MCF 10A (cell line): ENCODE measurements around the gene ELP4. TPM values are rescaled to one million over a fixed set of nuclear protein-coding genes. Genes with fewer than 3 reads are reported as not detected.
"Not testable (repeated sequence)": the region's sequence is repeated elsewhere in the genome, so short reads cannot be mapped to it uniquely, and the experiment has no call there.

ENCODE experiments used
- BruUV-seq: library from RNA; stranded (reverse); fragments of 400-500 nt; replicated peaks from 2 replicates; lab custom pipeline; 2021; lab: Mats Ljungman, UMichigan
- CTCF ChIA-PET: fragments of 300-600 bp; sonication (Branson Sonifier 250); formaldehyde crosslinking; extraction: SDS; loops from one replicate; lab custom pipeline; 2021; ENCODE audit warnings: antibody characterized with exemption, inconsistent platforms; lab: Yijun Ruan, JAX
- POLR2A ChIA-PET: fragments of 300-600, 350-650 bp; sonication (Branson Sonifier 250); formaldehyde crosslinking; extraction: SDS; loops from one replicate; lab custom pipeline; 2020; ENCODE audit warnings: antibody characterized with exemption, inconsistent platforms; lab: Yijun Ruan, JAX
- DNase-seq: peaks from one replicate; pipeline ENCODE4 v3.0.0-alpha.2; 2018; ENCODE audit not compliant: unreplicated experiment
- H3K27ac Mint-ChIP-seq: one replicate; pipeline ENCODE4 v1.8.0; 2022; ENCODE audit warnings: mild to moderate bottlenecking, low read depth, mixed read lengths; ENCODE audit not compliant: unreplicated experiment
- H3K27me3 Mint-ChIP-seq: one replicate; pipeline ENCODE4 v1.8.0; 2022; ENCODE audit warnings: mixed read lengths; ENCODE audit not compliant: insufficient read depth, unreplicated experiment
- H3K36me3 Mint-ChIP-seq: one replicate; pipeline ENCODE4 v1.8.0; 2022; ENCODE audit warnings: mild to moderate bottlenecking, moderate library complexity, mixed read lengths; ENCODE audit not compliant: insufficient read depth, unreplicated experiment
- H3K4me1 Mint-ChIP-seq: one replicate; pipeline ENCODE4 v1.8.0; 2022; ENCODE audit warnings: mixed read lengths; ENCODE audit not compliant: insufficient read depth, unreplicated experiment
- H3K4me3 Mint-ChIP-seq: one replicate; pipeline ENCODE4 v1.8.0; 2022; ENCODE audit warnings: mild to moderate bottlenecking, moderate library complexity, mixed read lengths; ENCODE audit not compliant: unreplicated experiment
- H3K9me3 Mint-ChIP-seq: one replicate; pipeline ENCODE4 v1.8.0; 2022; ENCODE audit warnings: mixed read lengths; ENCODE audit not compliant: unreplicated experiment
- intact Hi-C: fragments of 100-400 bp; cut with micrococcal nuclease; formaldehyde crosslinking; loops from 2 replicates; pipeline ENCODE4 v1.14.1; 2022
- total RNA-seq: library from RNA; stranded (reverse); gene quantifications from 2 replicates; pipeline ENCODE4 v1.2.3, GENCODE V29; 2022
- TF ChIP-seq, protein P1 (sequence below): fragments of 200-600 bp; IDR thresholded peaks from one replicate; pipeline ENCODE4 v1.8.0; 2022; ENCODE audit warnings: antibody characterized with exemption, mild to moderate bottlenecking; ENCODE audit not compliant: unreplicated experiment

Gene ELP4
- total RNA-seq, 1 experiment from 2014 or later = 18.3 TPM

DNA sequence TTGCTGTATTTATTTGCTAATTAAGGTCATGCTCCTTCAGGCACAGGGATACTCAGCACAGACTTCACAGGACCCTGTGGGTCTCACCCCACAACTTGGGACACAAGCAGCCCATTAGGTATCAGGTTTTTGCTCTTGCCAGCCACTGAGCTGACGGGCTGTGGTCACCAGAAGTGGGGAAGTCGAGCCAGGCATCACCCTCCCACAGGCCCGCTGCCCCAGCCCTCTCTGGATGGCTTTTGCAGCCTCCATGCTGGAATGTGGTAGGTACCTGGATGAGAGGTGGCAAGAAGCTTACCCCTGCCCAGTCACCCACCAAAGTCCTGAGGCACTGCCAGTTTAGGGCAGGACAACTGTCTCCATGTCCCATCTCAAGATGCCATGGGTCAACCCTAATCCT lies 213.2 kb downstream of the ELP4 start:
- no peaks in the 10 kb centered on the region for H3K4me1 Mint-ChIP-seq
- H3K27me3 Mint-ChIP-seq = no peaks in the 10 kb centered on the region
- intact Hi-C loops = no loop called here
- no peak overlapping the region for H3K27ac Mint-ChIP-seq
- ChIA-PET POLR2A (no interaction called here), CTCF (interaction anchor here (0.6 to 0.7 kb wide), 2 partner anchors 12 to 107 kb away, joined by 3 to 4 read pairs; no protein-coding TSS in a partner anchor)
- DNase-seq = no peak
- H3K9me3 Mint-ChIP-seq = no peaks in the 10 kb centered on the region
- TF ChIP-seq, protein P1, sequence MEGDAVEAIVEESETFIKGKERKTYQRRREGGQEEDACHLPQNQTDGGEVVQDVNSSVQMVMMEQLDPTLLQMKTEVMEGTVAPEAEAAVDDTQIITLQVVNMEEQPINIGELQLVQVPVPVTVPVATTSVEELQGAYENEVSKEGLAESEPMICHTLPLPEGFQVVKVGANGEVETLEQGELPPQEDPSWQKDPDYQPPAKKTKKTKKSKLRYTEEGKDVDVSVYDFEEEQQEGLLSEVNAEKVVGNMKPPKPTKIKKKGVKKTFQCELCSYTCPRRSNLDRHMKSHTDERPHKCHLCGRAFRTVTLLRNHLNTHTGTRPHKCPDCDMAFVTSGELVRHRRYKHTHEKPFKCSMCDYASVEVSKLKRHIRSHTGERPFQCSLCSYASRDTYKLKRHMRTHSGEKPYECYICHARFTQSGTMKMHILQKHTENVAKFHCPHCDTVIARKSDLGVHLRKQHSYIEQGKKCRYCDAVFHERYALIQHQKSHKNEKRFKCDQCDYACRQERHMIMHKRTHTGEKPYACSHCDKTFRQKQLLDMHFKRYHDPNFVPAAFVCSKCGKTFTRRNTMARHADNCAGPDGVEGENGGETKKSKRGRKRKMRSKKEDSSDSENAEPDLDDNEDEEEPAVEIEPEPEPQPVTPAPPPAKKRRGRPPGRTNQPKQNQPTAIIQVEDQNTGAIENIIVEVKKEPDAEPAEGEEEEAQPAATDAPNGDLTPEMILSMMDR = no peak
- no peaks in the 10 kb centered on the region for H3K36me3 Mint-ChIP-seq
- no peak overlapping the region for H3K4me3 Mint-ChIP-seq
- no TSS peak for BruUV-seq

DNA sequence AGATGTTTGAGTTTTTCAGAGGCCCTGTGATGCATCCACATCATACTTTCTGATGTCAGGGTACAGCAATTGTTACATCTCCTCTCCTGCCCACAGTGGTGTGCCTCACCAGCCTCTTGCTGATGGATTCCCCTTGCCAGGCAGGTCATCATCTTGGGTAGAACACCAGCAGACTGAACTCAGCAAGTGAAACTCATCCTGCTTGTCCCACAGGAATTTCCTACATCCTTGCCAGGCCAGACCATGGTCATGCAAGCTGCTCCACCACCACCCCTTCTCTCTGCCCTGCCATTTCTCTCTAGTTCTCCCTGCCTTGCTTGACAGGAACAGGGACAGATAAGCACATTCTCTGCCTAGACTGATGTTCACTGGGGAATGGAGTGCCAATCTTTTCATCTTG lies 215.6 kb downstream of the ELP4 start:
- Mint-ChIP-seq H3K36me3 (no peaks in the 10 kb centered on the region), H3K9me3 (no peaks in the 10 kb centered on the region), H3K27ac (no peak overlapping the region), H3K27me3 (no peaks in the 10 kb centered on the region), H3K4me1 (no peaks in the 10 kb centered on the region), H3K4me3 (no peak overlapping the region)
- intact Hi-C loops = no loop called here
- DNase-seq = no peak
- TF ChIP-seq, protein P1 = no peak
- no TSS peak for BruUV-seq
- POLR2A ChIA-PET = no interaction called here
- CTCF ChIA-PET = no interaction called here

DNA sequence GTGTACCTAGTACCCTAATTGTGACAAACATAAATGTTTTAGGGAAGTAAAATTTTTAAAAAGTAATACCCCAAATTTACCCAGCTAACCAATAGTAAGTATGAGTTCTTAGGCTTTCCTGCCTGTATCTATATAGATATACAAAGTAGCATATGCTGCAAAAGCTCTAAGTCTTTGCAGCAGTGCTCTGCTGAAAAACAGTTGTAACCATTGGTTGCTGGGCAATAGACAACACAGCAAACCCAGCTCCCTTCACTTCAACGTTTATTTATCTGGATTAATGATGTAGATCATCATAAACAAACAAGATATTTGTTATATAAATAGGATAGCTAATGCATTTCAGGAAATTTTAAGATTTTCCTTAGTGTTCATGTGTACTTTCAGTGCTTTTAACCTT lies 218.9 kb downstream of the ELP4 start:
- H3K36me3 Mint-ChIP-seq = no peaks in the 10 kb centered on the region
- no peak overlapping the region for H3K27ac Mint-ChIP-seq
- no peak for DNase-seq

DNA sequence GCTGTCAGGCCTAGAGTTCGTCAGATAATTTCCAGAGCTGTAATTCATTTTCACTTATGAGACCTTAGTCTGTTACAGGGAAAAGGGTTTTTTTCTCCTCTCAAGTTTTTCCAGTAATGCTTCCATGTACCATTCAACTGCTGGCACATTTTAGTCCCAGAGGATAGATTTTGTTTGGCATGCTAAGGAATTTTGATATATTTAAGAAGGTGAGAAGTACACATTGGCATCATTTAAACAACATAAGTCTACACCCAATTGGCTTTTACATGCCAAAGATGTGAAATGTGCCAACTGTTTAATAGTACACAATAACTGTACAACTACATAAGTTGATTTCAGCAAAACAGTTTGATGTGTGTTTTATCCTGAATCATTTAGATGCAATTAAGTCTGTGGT lies 230.6 kb downstream of the ELP4 start:
- Mint-ChIP-seq H3K27me3 (no peaks in the 10 kb centered on the region), H3K9me3 (peaks cover 7% of the 10 kb centered on the region), H3K27ac (no peak overlapping the region), H3K4me3 (no peak overlapping the region), H3K4me1 (no peaks in the 10 kb centered on the region), H3K36me3 (no peaks in the 10 kb centered on the region)
- POLR2A ChIA-PET = no interaction called here
- no TSS peak for BruUV-seq
- intact Hi-C loops = no loop called here
- TF ChIP-seq, protein P1 = no peak
- CTCF ChIA-PET = no interaction called here
- DNase-seq = no peak

More for the DNA sequence above, 218.9 kb downstream of the ELP4 start:
- ChIA-PET POLR2A (interaction anchor here (0.6 kb wide), 1 partner anchor 350 kb away, joined by 4 read pairs; no protein-coding TSS in a partner anchor), CTCF (interaction anchor here (0.7 to 1.4 kb wide), 2 partner anchors 16 to 447 kb away, joined by 3 read pairs; no protein-coding TSS in a partner anchor)
- H3K27me3 Mint-ChIP-seq = no peaks in the 10 kb centered on the region
- intact Hi-C loops = no loop called here
- no TSS peak for BruUV-seq
- H3K9me3 Mint-ChIP-seq = peaks cover 8% of the 10 kb centered on the region
- TF ChIP-seq, protein P1 = no peak
- no peaks in the 10 kb centered on the region for H3K4me1 Mint-ChIP-seq
- H3K4me3 Mint-ChIP-seq = no peak overlapping the region

DNA sequence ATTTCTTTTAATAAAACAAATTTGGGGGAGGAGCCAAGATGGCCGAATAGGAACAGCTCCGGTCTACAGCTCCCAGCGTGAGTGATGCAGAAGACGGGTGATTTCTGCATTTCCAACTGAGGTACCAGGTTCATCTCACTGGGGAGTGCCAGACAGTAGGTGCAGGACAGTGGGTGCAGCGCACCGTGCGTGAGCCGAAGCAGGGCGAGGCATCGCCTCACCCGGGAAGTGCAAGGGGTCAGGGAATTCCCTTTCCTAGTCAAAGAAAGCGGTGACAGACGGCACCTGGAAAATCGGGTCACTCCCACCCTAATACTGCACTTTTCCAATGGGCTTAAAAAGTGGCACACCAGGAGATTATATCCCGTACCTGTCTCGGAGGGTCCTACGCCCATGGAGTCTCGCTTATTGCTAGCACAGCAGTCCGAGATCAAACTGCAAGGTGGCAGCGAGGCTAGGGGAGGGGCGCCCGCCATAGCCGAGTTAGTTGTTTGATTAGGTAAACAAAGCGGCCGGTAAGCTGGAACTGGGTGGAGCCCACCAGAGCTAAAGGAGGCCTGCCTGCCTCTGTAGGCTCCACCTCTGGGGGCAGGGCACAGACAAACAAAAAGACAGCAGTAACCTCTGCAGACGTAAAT lies 231.3 kb downstream of the ELP4 start:
- H3K4me1 Mint-ChIP-seq, H3K27me3 Mint-ChIP-seq, intact Hi-C loops, H3K36me3 Mint-ChIP-seq, H3K9me3 Mint-ChIP-seq, DNase-seq, BruUV-seq, POLR2A ChIA-PET, H3K4me3 Mint-ChIP-seq, CTCF ChIA-PET, H3K27ac Mint-ChIP-seq: not testable (repeated sequence)
